Peyer's patch (tissue), 4 donors: Measurements from ENCODE around the gene RAI14. TPM values are rescaled to one million over a fixed set of nuclear protein-coding genes. Genes with fewer than 3 reads are reported as not detected.

Experiments
- DNase-seq, 3 donors: peaks; one replicate each; pipeline ENCODE4 v3.0.0-alpha.2; 2017 to 2019
- H3K27ac ChIP-seq, 4 donors: fragments of 200-600 bp; sonication (generic); one replicate each; pipeline ENCODE4 v1.5.1; 2016 to 2019
- H3K27me3 ChIP-seq, 2 donors: fragments of 200-600 bp; sonication (generic); one replicate each; pipeline ENCODE4 v1.5.1; 2019
- H3K36me3 ChIP-seq, 3 donors: fragments of 200-600 bp; sonication (generic); one replicate each; pipeline ENCODE4 v1.5.1; 2016 to 2019
- H3K4me1 ChIP-seq, 4 donors: fragments of 200-600 bp; sonication (generic); one replicate each; pipeline ENCODE4 v1.5.1; 2016 to 2019
- H3K4me3 ChIP-seq, 4 donors: fragments of 200-600 bp; sonication (generic); 1 replicate in 3 of 4; 2 replicates in 1 of 4; pipeline ENCODE4 v1.5.1; 2016 to 2019; ENCODE audit warnings: mild to moderate bottlenecking in 1 of 4
- H3K9me3 ChIP-seq, 4 donors: fragments of 200-600 bp; sonication (generic); one replicate each; pipeline ENCODE4 v1.5.1; 2016 to 2019; ENCODE audit warnings: mild to moderate bottlenecking in 1 of 4
- POLR2A ChIP-seq, 2 donors: fragments of 450-650 bp; IDR thresholded peaks; one replicate each; pipeline ENCODE4 v1.5.1; 2017; ENCODE audit warnings: antibody characterized with exemption in 2 of 2, mild to moderate bottlenecking in 2 of 2, moderate library complexity in 2 of 2
- total RNA-seq, 4 donors: library from RNA; depleted of rRNA; stranded (reverse); fragments of >200 nt; gene quantifications; one replicate each; pipeline ENCODE4 v1.1.0, GENCODE V29; 2016
- TF ChIP-seq, protein P1 (sequence below), 6 experiments: fragments of 450-650 bp in 4 of 6; fragments of 200-600 bp in 2 of 6; sonication (generic) in 1 of 6; IDR thresholded peaks; one replicate each; pipeline ENCODE4 v1.5.1; 2017 to 2019; ENCODE audit warnings: antibody characterized with exemption in 6 of 6, mild to moderate bottlenecking in 3 of 6, moderate library complexity in 1 of 6

The RAI14 gene
- total RNA-seq, 4 donors from 2014 or later: 5.0 to 182 (median 6.4) TPM

DNA sequence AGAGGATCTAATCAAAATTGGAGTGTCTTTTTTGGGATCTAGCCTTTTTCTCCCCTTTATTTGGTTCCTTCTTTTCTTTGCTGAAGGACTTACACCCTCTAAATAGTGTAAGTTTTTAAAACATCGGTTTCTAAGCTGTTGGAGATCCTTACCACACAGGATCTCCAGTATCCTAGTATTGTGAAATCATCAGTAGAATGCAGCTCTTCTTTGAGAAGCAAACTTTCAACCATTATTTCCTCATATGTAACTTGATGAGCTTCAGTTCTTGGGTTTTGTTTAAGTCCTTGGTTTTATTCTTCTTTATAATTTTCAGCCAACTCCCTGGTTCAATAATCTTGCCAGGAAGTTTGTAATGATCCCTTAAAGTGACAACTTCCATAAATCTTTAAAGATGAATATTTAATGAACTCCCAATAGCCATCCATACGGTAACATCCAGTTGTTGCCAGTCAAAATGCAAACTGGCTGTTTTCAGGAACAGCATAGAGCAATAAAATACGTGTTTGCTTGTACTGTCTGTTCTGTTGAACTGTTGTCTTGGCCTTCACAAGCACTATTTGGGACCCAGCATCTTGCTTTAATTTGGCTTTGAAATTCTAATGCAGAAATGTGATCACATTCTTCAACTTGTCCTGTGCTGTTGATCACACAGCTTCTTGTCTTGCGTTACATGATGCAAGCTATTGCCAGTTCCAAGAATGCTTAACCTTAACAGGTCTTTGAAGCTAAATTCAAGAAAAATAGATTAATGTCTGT lies 148.0 kb downstream of the RAI14 start:
- Histone ChIP-seq H3K27me3 (no peaks in the 10 kb centered on the region), H3K27ac (no peak overlapping the region), H3K4me3 (no peak overlapping the region), H3K9me3 (no peaks in the 10 kb centered on the region), H3K36me3 (no peaks in the 10 kb centered on the region), H3K4me1 (no peaks in the 10 kb centered on the region)
- no peak for DNase-seq
- TF ChIP-seq, protein P1, sequence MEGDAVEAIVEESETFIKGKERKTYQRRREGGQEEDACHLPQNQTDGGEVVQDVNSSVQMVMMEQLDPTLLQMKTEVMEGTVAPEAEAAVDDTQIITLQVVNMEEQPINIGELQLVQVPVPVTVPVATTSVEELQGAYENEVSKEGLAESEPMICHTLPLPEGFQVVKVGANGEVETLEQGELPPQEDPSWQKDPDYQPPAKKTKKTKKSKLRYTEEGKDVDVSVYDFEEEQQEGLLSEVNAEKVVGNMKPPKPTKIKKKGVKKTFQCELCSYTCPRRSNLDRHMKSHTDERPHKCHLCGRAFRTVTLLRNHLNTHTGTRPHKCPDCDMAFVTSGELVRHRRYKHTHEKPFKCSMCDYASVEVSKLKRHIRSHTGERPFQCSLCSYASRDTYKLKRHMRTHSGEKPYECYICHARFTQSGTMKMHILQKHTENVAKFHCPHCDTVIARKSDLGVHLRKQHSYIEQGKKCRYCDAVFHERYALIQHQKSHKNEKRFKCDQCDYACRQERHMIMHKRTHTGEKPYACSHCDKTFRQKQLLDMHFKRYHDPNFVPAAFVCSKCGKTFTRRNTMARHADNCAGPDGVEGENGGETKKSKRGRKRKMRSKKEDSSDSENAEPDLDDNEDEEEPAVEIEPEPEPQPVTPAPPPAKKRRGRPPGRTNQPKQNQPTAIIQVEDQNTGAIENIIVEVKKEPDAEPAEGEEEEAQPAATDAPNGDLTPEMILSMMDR (IDR thresholded peaks at IDR 0.05): no peak
- TF ChIP-seq POLR2A (IDR thresholded peaks at IDR 0.05): no peak

DNA sequence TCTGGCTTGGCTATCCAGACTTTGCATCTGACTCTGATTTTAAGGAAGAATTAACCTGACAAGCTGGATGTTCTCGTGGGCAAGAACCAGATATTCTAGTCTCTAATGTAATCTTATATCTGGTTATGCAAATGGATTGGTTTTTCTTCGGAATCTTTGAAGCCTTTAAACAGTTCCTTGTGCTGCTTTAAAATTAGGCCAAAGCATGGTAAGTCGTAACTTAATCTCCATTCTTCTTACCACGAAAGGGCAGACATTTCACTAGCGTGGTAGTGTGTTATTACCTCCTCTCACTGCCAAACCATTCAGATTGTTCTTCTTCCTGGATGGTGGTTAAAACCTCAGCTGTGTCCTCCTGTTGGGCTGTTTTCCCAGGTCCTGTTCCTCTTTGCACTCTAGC lies 148.8 kb downstream of the RAI14 start:
- no peaks in the 10 kb centered on the region for H3K36me3 ChIP-seq
- H3K27ac ChIP-seq: no peak overlapping the region
- no peak for DNase-seq
- no peak for TF ChIP-seq POLR2A (IDR thresholded peaks at IDR 0.05)
- TF ChIP-seq, protein P1 (IDR thresholded peaks at IDR 0.05): no peak
- no peaks in the 10 kb centered on the region for H3K9me3 ChIP-seq
- H3K4me3 ChIP-seq: no peak overlapping the region
- no peaks in the 10 kb centered on the region for H3K27me3 ChIP-seq
- no peaks in the 10 kb centered on the region for H3K4me1 ChIP-seq

DNA sequence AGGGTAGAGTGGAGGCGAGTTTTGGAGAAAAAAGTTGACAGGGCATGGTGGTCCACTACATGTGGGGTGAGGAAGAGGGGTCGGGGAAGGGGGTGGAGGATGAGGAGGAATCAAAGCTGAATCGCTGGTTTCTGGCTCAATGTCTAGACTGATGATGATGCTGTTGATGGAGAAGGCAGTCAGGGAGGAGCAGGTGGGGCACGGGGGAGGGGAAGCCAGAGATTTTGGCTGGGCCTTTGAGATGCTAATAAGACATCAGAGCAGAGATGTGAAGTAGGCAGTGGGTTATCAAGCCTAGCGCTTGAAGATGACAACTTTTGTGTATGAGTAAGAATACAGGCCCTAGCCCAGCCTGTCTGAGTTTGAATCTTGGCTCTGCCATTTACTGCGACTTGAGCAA lies 150.4 kb downstream of the RAI14 start:
- H3K27ac ChIP-seq: no peak overlapping the region
- no peaks in the 10 kb centered on the region for H3K4me1 ChIP-seq
- no peaks in the 10 kb centered on the region for H3K27me3 ChIP-seq
- H3K36me3 ChIP-seq: no peaks in the 10 kb centered on the region
- no peak overlapping the region for H3K4me3 ChIP-seq
- DNase-seq: no peak
- TF ChIP-seq, protein P1 (IDR thresholded peaks at IDR 0.05): no peak
- no peak for TF ChIP-seq POLR2A (IDR thresholded peaks at IDR 0.05)
- no peaks in the 10 kb centered on the region for H3K9me3 ChIP-seq

DNA sequence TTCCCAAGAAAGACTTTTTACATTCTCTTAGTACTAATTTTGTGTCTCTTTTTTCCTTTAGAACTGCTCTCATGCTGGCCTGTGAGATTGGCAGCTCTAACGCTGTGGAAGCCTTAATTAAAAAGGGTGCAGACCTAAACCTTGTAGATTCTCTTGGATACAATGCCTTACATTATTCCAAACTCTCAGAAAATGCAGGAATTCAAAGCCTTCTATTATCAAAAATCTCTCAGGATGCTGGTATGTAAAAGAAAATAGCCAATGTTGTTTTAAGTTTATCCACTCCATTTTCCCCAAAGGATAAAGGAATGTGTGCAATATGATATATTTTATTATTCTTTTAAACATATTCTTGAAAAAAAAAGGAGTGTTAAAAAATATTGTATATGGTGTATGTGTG lies 155.6 kb downstream of the RAI14 start:
- Histone ChIP-seq H3K27ac (no peak overlapping the region), H3K9me3 (no peaks in the 10 kb centered on the region), H3K36me3 (no peaks in the 10 kb centered on the region), H3K27me3 (no peaks in the 10 kb centered on the region), H3K4me3 (no peak overlapping the region), H3K4me1 (no peaks in the 10 kb centered on the region)
- no peak for DNase-seq
- no peak for TF ChIP-seq POLR2A (IDR thresholded peaks at IDR 0.05)
- TF ChIP-seq, protein P1 (IDR thresholded peaks at IDR 0.05): no peak

DNA sequence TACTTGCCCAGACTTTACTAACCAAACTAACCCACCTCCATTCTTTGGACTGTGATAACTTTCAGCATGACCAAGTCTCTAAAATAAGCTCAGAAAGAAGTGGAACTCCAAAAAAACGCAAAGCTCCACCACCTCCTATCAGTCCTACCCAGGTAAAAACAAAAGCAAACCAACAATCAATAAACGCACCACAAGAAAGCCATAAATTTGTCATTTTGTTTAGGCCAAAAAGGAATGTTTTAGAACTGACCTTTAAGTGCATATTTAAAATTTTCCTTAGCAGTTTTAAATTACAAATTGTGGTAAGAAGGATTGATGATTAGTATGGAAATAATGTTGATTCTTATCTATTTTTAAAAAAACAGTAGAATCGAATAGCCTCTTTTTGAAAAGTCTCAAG lies 157.4 kb downstream of the RAI14 start:
- H3K4me1 ChIP-seq: no peaks in the 10 kb centered on the region
- DNase-seq: no peak
- no peak for TF ChIP-seq POLR2A (IDR thresholded peaks at IDR 0.05)
- TF ChIP-seq, protein P1 (IDR thresholded peaks at IDR 0.05): no peak
- H3K9me3 ChIP-seq: no peaks in the 10 kb centered on the region
- H3K27ac ChIP-seq: no peak overlapping the region
- no peak overlapping the region for H3K4me3 ChIP-seq
- H3K27me3 ChIP-seq: no peaks in the 10 kb centered on the region
- H3K36me3 ChIP-seq: no peaks in the 10 kb centered on the region
